Measurements from ENCODE around the gene SCPEP1. TPM values are rescaled to one million over a fixed set of nuclear protein-coding genes. Genes with fewer than 3 reads are reported as not detected.

SCPEP1 gene
- polyA plus RNA-seq, 1 of the 3 experiments (the other 2 are of a cell fraction): 99.6 TPM

- TF ChIP-seq REST (IDR thresholded peaks at IDR 0.05; ENCODE audit: low read depth, low read length) (no peak), USF2 (IDR thresholded peaks at IDR 0.05; ENCODE audit: borderline replicate concordance, low read depth, low read length) (no peak), TEAD4 (IDR thresholded peaks at IDR 0.05; ENCODE audit: borderline replicate concordance, insufficient read depth) (no peak), YY1 (IDR thresholded peaks at IDR 0.05; ENCODE audit: low read depth) (no peak)
Observed at GRCh38 chr17:57020208-57020607, 42.3 kb downstream of the SCPEP1 start (continued).

- H4K20me1 ChIP-seq (ENCODE audit: insufficient read depth): no peaks in the 10 kb centered on the region
- no peak overlapping the region for H3K9ac ChIP-seq
- no peaks in the 10 kb centered on the region for H3K79me2 ChIP-seq (ENCODE audit: insufficient read depth)
- H3K4me1 ChIP-seq (ENCODE audit: control insufficient read depth in 1 of 2, insufficient read depth in 2 of 2, low read depth in 1 of 2, low read length in 1 of 2): no peaks in the 10 kb centered on the region
- TF ChIP-seq YY1 (IDR thresholded peaks at IDR 0.05; ENCODE audit: low read depth): no peak
- no peaks in the 10 kb centered on the region for H3K9me2 ChIP-seq
- POLR2A ChIA-PET: no interaction called here
- H3K27ac ChIP-seq (ENCODE audit: low read depth in 2 of 2, low read length in 1 of 2): no peak overlapping the region
- 51% methylated on average over 4 of the region's 4 CpGs for WGBS (ENCODE audit: low lambda C conversion rate)
- H3K4me3 ChIP-seq (ENCODE audit: low read depth in 2 of 2, low read length in 1 of 2): no peak overlapping the region
- CTCF ChIA-PET: interaction anchor here (0.9 to 3.7 kb wide), 3 partner anchors 11 to 16 kb away, joined by 3 to 29 read pairs (median 3); no protein-coding TSS in a partner anchor
- no peaks in the 10 kb centered on the region for H3K36me3 ChIP-seq (replicated peaks in 1 of 2; ENCODE audit: control insufficient read depth in 1 of 2, insufficient read depth in 2 of 2, low read length in 1 of 2)
- H3K4me2 ChIP-seq: no peak overlapping the region
- no peak for DNase-seq
- no peaks in the 10 kb centered on the region for H3K27me3 ChIP-seq (ENCODE audit: insufficient read depth)
- peaks cover 4% of the 10 kb centered on the region; the same call in 1 of the 2 replicates for H3K9me3 ChIP-seq
- H2AFZ ChIP-seq (ENCODE audit: low read depth): no peak overlapping the region
- H3F3A ChIP-seq (replicated peaks; ENCODE audit: insufficient read depth): no peaks in the 10 kb centered on the region
Observed at GRCh38 chr17:57021226-57021940, 43.5 kb downstream of the SCPEP1 start.

DNA sequence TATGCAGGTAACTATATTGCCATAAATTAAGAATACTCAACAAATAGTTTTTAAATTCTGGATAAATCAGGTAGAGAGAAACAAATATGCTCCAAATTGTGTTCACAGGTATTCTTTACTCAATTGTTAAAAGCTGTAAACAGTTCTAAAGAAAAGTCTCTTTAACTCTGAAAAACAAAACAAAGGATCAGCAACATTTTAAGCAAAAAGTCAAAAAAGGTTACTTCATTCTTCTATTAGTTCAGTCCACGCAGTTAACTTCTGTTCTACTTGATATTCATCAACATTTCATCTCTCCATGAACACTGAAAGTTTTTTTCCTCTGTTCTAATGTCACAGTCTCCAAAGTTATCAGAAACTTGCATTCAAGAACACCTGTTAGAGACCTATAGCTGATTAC lies 47.9 kb downstream of the SCPEP1 start:
- Histone ChIP-seq H3K9me3 (peaks cover 4% of the 10 kb centered on the region; the same call in 1 of the 2 replicates), H3K4me3 (ENCODE audit: low read depth in 2 of 2, low read length in 1 of 2) (no peak overlapping the region), H4K20me1 (ENCODE audit: insufficient read depth) (no peaks in the 10 kb centered on the region), H3F3A (replicated peaks; ENCODE audit: insufficient read depth) (no peaks in the 10 kb centered on the region), H3K4me1 (ENCODE audit: control insufficient read depth in 1 of 2, insufficient read depth in 2 of 2, low read depth in 1 of 2, low read length in 1 of 2) (no peaks in the 10 kb centered on the region), H3K9ac (no peak overlapping the region), H3K27ac (ENCODE audit: low read depth in 2 of 2, low read length in 1 of 2) (no peak overlapping the region), H3K36me3 (replicated peaks in 1 of 2; ENCODE audit: control insufficient read depth in 1 of 2, insufficient read depth in 2 of 2, low read length in 1 of 2) (no peaks in the 10 kb centered on the region), H3K27me3 (ENCODE audit: insufficient read depth) (no peaks in the 10 kb centered on the region), H2AFZ (ENCODE audit: low read depth) (no peak overlapping the region), H3K79me2 (ENCODE audit: insufficient read depth) (no peaks in the 10 kb centered on the region), H3K4me2 (no peak overlapping the region), H3K9me2 (no peaks in the 10 kb centered on the region)
- no peak for DNase-seq
- ChIA-PET POLR2A (no interaction called here), CTCF (interaction anchor here (1.3 kb wide), 1 partner anchor 16 kb away, joined by 3 read pairs; no protein-coding TSS in a partner anchor)
- WGBS (ENCODE audit: low lambda C conversion rate): 3% methylated on average over 1 of the region's 1 CpG
- TF ChIP-seq RCOR1 (IDR thresholded peaks at IDR 0.05; ENCODE audit: low read length): no peak
- TF ChIP-seq TCF12 (IDR thresholded peaks at IDR 0.05): no peak
- TF ChIP-seq, protein P1, sequence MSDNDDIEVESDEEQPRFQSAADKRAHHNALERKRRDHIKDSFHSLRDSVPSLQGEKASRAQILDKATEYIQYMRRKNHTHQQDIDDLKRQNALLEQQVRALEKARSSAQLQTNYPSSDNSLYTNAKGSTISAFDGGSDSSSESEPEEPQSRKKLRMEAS (IDR thresholded peaks at IDR 0.05; ENCODE audit: low read depth): no peak
- TF ChIP-seq NRF1 (IDR thresholded peaks at IDR 0.05; ENCODE audit: low read depth, low read length): no peak
- TF ChIP-seq RAD21 (IDR thresholded peaks at IDR 0.05; ENCODE audit: low read length): no peak
- TF ChIP-seq SMC3 (IDR thresholded peaks at IDR 0.05; ENCODE audit: low read depth, low read length): no peak
- no peak for TF ChIP-seq TAF1 (IDR thresholded peaks at IDR 0.05; ENCODE audit: borderline replicate concordance, low read depth, low read length)
- TF ChIP-seq GABPA (IDR thresholded peaks at IDR 0.05; ENCODE audit: low read depth): no peak
- no peak for TF ChIP-seq GATA2 (CRISPR knock-in tag; IDR thresholded peaks at IDR 0.05)
- TF ChIP-seq, protein P2, sequence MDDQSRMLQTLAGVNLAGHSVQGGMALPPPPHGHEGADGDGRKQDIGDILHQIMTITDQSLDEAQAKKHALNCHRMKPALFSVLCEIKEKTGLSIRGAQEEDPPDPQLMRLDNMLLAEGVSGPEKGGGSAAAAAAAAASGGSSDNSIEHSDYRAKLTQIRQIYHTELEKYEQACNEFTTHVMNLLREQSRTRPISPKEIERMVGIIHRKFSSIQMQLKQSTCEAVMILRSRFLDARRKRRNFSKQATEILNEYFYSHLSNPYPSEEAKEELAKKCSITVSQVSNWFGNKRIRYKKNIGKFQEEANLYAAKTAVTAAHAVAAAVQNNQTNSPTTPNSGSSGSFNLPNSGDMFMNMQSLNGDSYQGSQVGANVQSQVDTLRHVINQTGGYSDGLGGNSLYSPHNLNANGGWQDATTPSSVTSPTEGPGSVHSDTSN (IDR thresholded peaks at IDR 0.05): no peak
- no peak for TF ChIP-seq ELF1 (IDR thresholded peaks at IDR 0.05)
- TF ChIP-seq NFIC (IDR thresholded peaks at IDR 0.05; ENCODE audit: borderline replicate concordance): no peak
- TF ChIP-seq POLR2AphosphoS5 (IDR thresholded peaks at IDR 0.05; ENCODE audit: low read depth, low read length): no peak
